Pancreas (tissue), 10 donors: ENCODE measurements around the gene VKORC1. TPM values are rescaled to one million over a fixed set of nuclear protein-coding genes. Genes with fewer than 3 reads are reported as not detected.
A peak's percentile ranks its signal among the peaks of the same experiment; 100 is the strongest.

ENCODE experiments used
- ATAC-seq, 4 donors: fragments of 200-7000 bp; cut with Tn5 transposase; one replicate each; pipeline versions ENCODE4 v1.8.0 to v1.9.1; 2020; ENCODE audit warnings: mild to moderate bottlenecking in 4 of 4, moderate library complexity in 4 of 4
- DNase-seq, 6 donors: peaks; one replicate each; pipeline ENCODE4 v3.0.0-alpha.2; 2020
- FAIRE-seq: peaks from 2 replicates; lab custom pipeline; 2012; peaks lifted over from hg19 to GRCh38; lab: Jason Lieb, UNC
- H3K27ac ChIP-seq, 4 donors: fragments of 200-600 bp; sonication (generic); 1 replicate in 3 of 4; 2 replicates in 1 of 4; pipeline versions ENCODE4 v1.5.0 to v1.8.0; 2020
- H3K27me3 ChIP-seq, 4 donors: fragments of 200-600 bp; one replicate each; pipeline ENCODE4 v1.8.0; 2021
- H3K36me3 ChIP-seq, 3 donors: fragments of 200-600 bp; sonication (generic) in 1 of 3; one replicate each; pipeline versions ENCODE4 v1.5.0 to v1.8.0; 2020 to 2021
- H3K4me1 ChIP-seq, 3 donors: fragments of 200-600 bp; one replicate each; pipeline ENCODE4 v1.8.0; 2021
- H3K4me3 ChIP-seq, 4 donors: fragments of 200-600 bp; sonication (generic) in 2 of 4; one replicate each; pipeline versions ENCODE4 v1.5.0 to v1.8.0; 2020 to 2021
- H3K9me3 ChIP-seq, 4 donors: fragments of 200-600 bp; one replicate each; pipeline ENCODE4 v1.8.0; 2021
- CTCF ChIP-seq, 4 donors: fragments of 200-600 bp; sonication (generic) in 3 of 4; IDR thresholded peaks; one replicate each; pipeline versions ENCODE4 v1.5.0 to v1.8.0; 2021; ENCODE audit warnings: antibody characterized with exemption in 4 of 4
- WGBS, 2 donors: extraction: QIAGEN DNeasy Blood & Tissue Kit; methylation state at CpG; one replicate each; pipeline ENCODE4 v1.1.7; 2013; 5-methylcytosine and 5-hydroxymethylcytosine counted together
- intact Hi-C, 3 donors: fragments of 100-400 bp; cut with DNase I; formaldehyde crosslinking; loops; one replicate each; pipeline versions ENCODE4 v1.11.1 to v1.14.2; 2022
- polyA plus RNA-seq, 2 donors: library from polyadenylated mRNA; stranded (reverse); fragments of 200-250 nt; gene quantifications; one replicate each; pipeline ENCODE4 v1.2.3, GENCODE V29; 2013
- total RNA-seq, 6 donors: library from RNA; stranded (reverse); fragmentation: NEBNext Ultra II Directional in 4 of 6; extraction: Animal tissue kit (Norgen Biotek cat#: 25700) in 4 of 6; gene quantifications; one replicate each; pipeline versions ENCODE4 v1.2.1 to v1.2.4, GENCODE V29; 2021 to 2023
- donor health status: healthy with polysubstance abuse.
- donor health status: DM: no; HTN: no; CAD: no; lungs with moderate emphysema.
- donor health status: DM: no; HTN: no; CAD: no.
- donor health status: control.
- donor health status: control.
- donor health status: Bipolar disorder and iron deficiency.
- donor health status: DM: yes; HTN: yes; CAD: no.
- donor health status: DM: no; HTN: no; CAD: no.
- donor health status: DM: no; HTN: no; CAD: no.
- donor health status: DM: yes; HTN: yes; CAD: no.

VKORC1 gene
- total and polyA plus RNA-seq, 8 donors, result 37.7 to 90.9 (median 50.2) TPM

GRCh38 chr16:31132303-31132979 lies 37.8 kb upstream of the VKORC1 start:
- H3K9me3 ChIP-seq, result no peaks in the 10 kb centered on the region
- H3K27ac ChIP-seq, result peak overlapping the region in 3 of 4 donors; percentile 88 to 96 (median 91)
- no peak for TF ChIP-seq CTCF (IDR thresholded peaks at IDR 0.05)
- DNase-seq (peak in 4 of 6 donors; percentile 16 to 70 (median 50)), ATAC-seq (no peak), FAIRE-seq (no peak)
- no peak overlapping the region for H3K4me3 ChIP-seq
- WGBS, 2 donors, result 78 to 80% methylated on average over 18 to 20 of the region's 20 CpGs
- no peaks in the 10 kb centered on the region for H3K27me3 ChIP-seq
- intact Hi-C loops, result no loop called here
- peaks cover 46 to 63% (median 61%) of the 10 kb centered on the region in 3 donors for H3K4me1 ChIP-seq
- H3K36me3 ChIP-seq, result peaks cover 0 to 11% (median 6%) of the 10 kb centered on the region in 3 donors

- no peak for ATAC-seq
- H3K4me3 ChIP-seq, result no peak overlapping the region
- no peaks in the 10 kb centered on the region for H3K27me3 ChIP-seq
- WGBS, 2 donors, result 63 to 65% methylated on average over 5 of the region's 5 CpGs
- peak in 4 of 6 donors; percentile 27 to 53 (median 47) for DNase-seq
- peak overlapping the region; percentile 67 to 96 (median 90) for H3K27ac ChIP-seq
- H3K9me3 ChIP-seq, result no peaks in the 10 kb centered on the region
- FAIRE-seq, result no peak
- intact Hi-C loops, result no loop called here
- H3K36me3 ChIP-seq, result peaks cover 0 to 11% (median 6%) of the 10 kb centered on the region in 3 donors
- TF ChIP-seq CTCF (IDR thresholded peaks at IDR 0.05), result no peak
- peaks cover 49 to 69% (median 61%) of the 10 kb centered on the region in 3 donors for H3K4me1 ChIP-seq
Observed at GRCh38 chr16:31131841-31132271, 37.3 kb upstream of the VKORC1 start.

DNA sequence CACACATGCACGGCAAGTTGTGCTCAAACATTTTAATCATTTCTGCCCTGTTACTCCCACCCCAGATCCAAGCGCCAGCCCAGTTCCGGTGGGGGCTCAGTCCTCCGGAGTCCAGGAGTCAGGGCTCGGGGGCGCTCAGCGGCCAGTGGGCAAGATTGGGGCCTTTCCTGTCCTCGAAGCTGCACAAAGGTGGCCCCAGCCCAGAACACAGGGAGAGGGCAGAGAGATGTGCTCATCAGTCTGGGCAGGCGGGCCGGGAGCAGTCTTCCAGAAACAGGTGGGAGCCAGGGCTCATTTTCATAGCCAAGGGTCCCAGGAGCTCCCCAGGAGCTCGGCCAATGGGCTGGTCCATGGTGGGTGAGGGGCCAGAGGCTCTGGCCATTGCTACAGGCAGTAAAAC lies 36.8 kb upstream of the VKORC1 start:
- no peak for FAIRE-seq
- intact Hi-C loops, result no loop called here
- Histone ChIP-seq H3K4me3 (no peak overlapping the region), H3K9me3 (no peaks in the 10 kb centered on the region), H3K27ac (peak overlapping the region; percentile 67 to 96 (median 90)), H3K4me1 (peaks cover 49 to 69% (median 61%) of the 10 kb centered on the region in 3 donors), H3K27me3 (no peaks in the 10 kb centered on the region), H3K36me3 (peaks cover 0 to 11% (median 6%) of the 10 kb centered on the region in 3 donors)
- no peak for ATAC-seq
- WGBS, 2 donors, result 63 to 64% methylated on average over 11 of the region's 11 CpGs
- TF ChIP-seq CTCF (IDR thresholded peaks at IDR 0.05), result no peak
- DNase-seq, result peak in 3 of 6 donors; percentile 37 to 71 (median 64)

- Histone ChIP-seq H3K4me1 (peaks cover 49 to 64% (median 58%) of the 10 kb centered on the region in 3 donors), H3K27me3 (no peaks in the 10 kb centered on the region), H3K9me3 (no peaks in the 10 kb centered on the region), H3K36me3 (peaks cover 0 to 11% (median 6%) of the 10 kb centered on the region in 3 donors), H3K4me3 (no peak overlapping the region), H3K27ac (peak overlapping the region; percentile 67 to 96 (median 90))
- peak; percentile 66 to 78 (median 74) for ATAC-seq
- intact Hi-C loops, result no loop called here
- peak; percentile 84 to 96 (median 95) for DNase-seq
- 14 to 23% methylated on average over 6 of the region's 6 CpGs for WGBS, 2 donors
- TF ChIP-seq CTCF (IDR thresholded peaks at IDR 0.05), result no peak
- no peak for FAIRE-seq
Observed at GRCh38 chr16:31130899-31131298, 36.3 kb upstream of the VKORC1 start.
